ENCODE data around the gene SLC29A1. TPM values are rescaled to one million over a fixed set of nuclear protein-coding genes. Genes with fewer than 3 reads are reported as not detected.

Gene SLC29A1
- total RNA-seq, 1 experiment from 2014 or later, result 54.7 TPM

GRCh38 chr6:44258325-44258863, 35.0 kb downstream of the SLC29A1 start:
- peaks cover 13% of the 10 kb centered on the region; the same call in 1 of the 2 replicates for H3K36me3 ChIP-seq (ENCODE audit: low read depth, low read length)
- ChIA-PET CTCF (no interaction called here), POLR2A (ENCODE audit: unreplicated experiment) (no interaction called here)
- no peaks in the 10 kb centered on the region for H3K27me3 ChIP-seq (ENCODE audit: low read length)
- H3K79me2 ChIP-seq (ENCODE audit: low read length), result peaks cover 27% of the 10 kb centered on the region
- H3K9me3 ChIP-seq (ENCODE audit: low read length), result no peaks in the 10 kb centered on the region
- no peak for TF ChIP-seq CTCF (conservative IDR thresholded peaks at IDR 0.05; ENCODE audit: low read depth, low read length)
- TF ChIP-seq EZH2phosphoT487 (IDR thresholded peaks at IDR 0.05; ENCODE audit: borderline replicate concordance, low read length), result no peak
- no peak for TF ChIP-seq EZH2 (IDR thresholded peaks at IDR 0.05; ENCODE audit: low read length, unreplicated experiment)
- BruUV-seq (replicated peaks), result no TSS peak
- no peak overlapping the region for H2AFZ ChIP-seq (ENCODE audit: low read length)
- H3F3A ChIP-seq (ENCODE audit: low read length, unreplicated experiment), result peaks cover 23% of the 10 kb centered on the region
- ATAC-seq (no peak), DNase-seq (no peak)
- intact Hi-C loops (cut with micrococcal nuclease), result no loop called here
- H3K9ac ChIP-seq (ENCODE audit: low read length), result no peak overlapping the region
- H3K9me2 ChIP-seq (replicated peaks; ENCODE audit: low read length), result no peaks in the 10 kb centered on the region
- no peak overlapping the region for H3K27ac ChIP-seq (ENCODE audit: low read length)
- peaks cover 26% of the 10 kb centered on the region for H4K20me1 ChIP-seq (ENCODE audit: low read length)
- no peak overlapping the region for H3K4me2 ChIP-seq (ENCODE audit: low read length)
- no peak overlapping the region for H3K4me3 ChIP-seq (ENCODE audit: low read length)
- peaks cover 26% of the 10 kb centered on the region for H3K4me1 ChIP-seq (ENCODE audit: insufficient read depth, low read length)

- Histone ChIP-seq H3K36me3 (ENCODE audit: low read depth, low read length) (peaks cover 9% of the 10 kb centered on the region; the same call in 1 of the 2 replicates), H3K9me2 (replicated peaks; ENCODE audit: low read length) (no peaks in the 10 kb centered on the region), H3K9ac (ENCODE audit: low read length) (no peak overlapping the region), H3K4me1 (ENCODE audit: insufficient read depth, low read length) (peaks cover 32% of the 10 kb centered on the region), H3K27ac (ENCODE audit: low read length) (no peak overlapping the region), H4K20me1 (ENCODE audit: low read length) (peaks cover 21% of the 10 kb centered on the region), H3K27me3 (ENCODE audit: low read length) (no peaks in the 10 kb centered on the region), H2AFZ (ENCODE audit: low read length) (no peak overlapping the region), H3K4me2 (ENCODE audit: low read length) (no peak overlapping the region), H3K4me3 (ENCODE audit: low read length) (no peak overlapping the region), H3K9me3 (ENCODE audit: low read length) (no peaks in the 10 kb centered on the region), H3K79me2 (ENCODE audit: low read length) (peaks cover 31% of the 10 kb centered on the region), H3F3A (ENCODE audit: low read length, unreplicated experiment) (peaks cover 18% of the 10 kb centered on the region)
- ATAC-seq (no peak), DNase-seq (no peak)
- POLR2A ChIA-PET (ENCODE audit: unreplicated experiment), result no interaction called here
- intact Hi-C loops (cut with micrococcal nuclease), result no loop called here
- CTCF ChIA-PET, result no interaction called here
- TF ChIP-seq CTCF (conservative IDR thresholded peaks at IDR 0.05; ENCODE audit: low read depth, low read length), result no peak
- TF ChIP-seq EZH2 (IDR thresholded peaks at IDR 0.05; ENCODE audit: low read length, unreplicated experiment), result no peak
- TF ChIP-seq EZH2phosphoT487 (IDR thresholded peaks at IDR 0.05; ENCODE audit: borderline replicate concordance, low read length), result no peak
- BruUV-seq (replicated peaks), result no TSS peak
These were observed 35.5 kb downstream of the SLC29A1 start for GRCh38 chr6:44258921-44259320.

- no peak overlapping the region for H3K9ac ChIP-seq (ENCODE audit: low read length)
- no peak overlapping the region for H3K27ac ChIP-seq (ENCODE audit: low read length)
- no peaks in the 10 kb centered on the region for H3K36me3 ChIP-seq (ENCODE audit: low read depth, low read length)
- no peaks in the 10 kb centered on the region for H3K9me2 ChIP-seq (replicated peaks; ENCODE audit: low read length)
- H4K20me1 ChIP-seq (ENCODE audit: low read length), result peaks cover 11% of the 10 kb centered on the region
- TF ChIP-seq EZH2phosphoT487 (IDR thresholded peaks at IDR 0.05; ENCODE audit: borderline replicate concordance, low read length), result no peak
- TF ChIP-seq EZH2 (IDR thresholded peaks at IDR 0.05; ENCODE audit: low read length, unreplicated experiment), result no peak
- TF ChIP-seq CTCF (conservative IDR thresholded peaks at IDR 0.05; ENCODE audit: low read depth, low read length), result no peak
- no peak for ATAC-seq
- H3K4me1 ChIP-seq (ENCODE audit: insufficient read depth, low read length), result peaks cover 40% of the 10 kb centered on the region
- no peaks in the 10 kb centered on the region for H3K9me3 ChIP-seq (ENCODE audit: low read length)
- H3K79me2 ChIP-seq (ENCODE audit: low read length), result peaks cover 42% of the 10 kb centered on the region
- no peak for DNase-seq
- no peaks in the 10 kb centered on the region for H3K27me3 ChIP-seq (ENCODE audit: low read length)
- POLR2A ChIA-PET (ENCODE audit: unreplicated experiment), result no interaction called here
- CTCF ChIA-PET, result no interaction called here
- peaks cover 9% of the 10 kb centered on the region for H3F3A ChIP-seq (ENCODE audit: low read length, unreplicated experiment)
- BruUV-seq (replicated peaks), result no TSS peak
- no peak overlapping the region for H2AFZ ChIP-seq (ENCODE audit: low read length)
- no peak overlapping the region for H3K4me2 ChIP-seq (ENCODE audit: low read length)
- no peak overlapping the region for H3K4me3 ChIP-seq (ENCODE audit: low read length)
- intact Hi-C loops (cut with micrococcal nuclease), result no loop called here
These were observed 36.6 kb downstream of the SLC29A1 start for GRCh38 chr6:44260011-44260410.
